ENCODE results near the gene QKI. TPM values are rescaled to one million over a fixed set of nuclear protein-coding genes. Genes with fewer than 3 reads are reported as not detected.

The QKI gene
- total RNA-seq, 1 experiment from 2014 or later: 176 TPM

GRCh38 chr6:163366288-163366687 lies 48.2 kb upstream of the QKI start:
- peaks cover 2% of the 10 kb centered on the region; the same call in 1 of the 2 replicates for H3K4me1 ChIP-seq (ENCODE audit: insufficient read depth, low read length)
- Mint-ChIP-seq H3K4me3 (no peak overlapping the region), H3K27me3 (ENCODE audit: low read depth) (no peaks in the 10 kb centered on the region; the same call in 1 of the 2 replicates), H3K9me3 (no peaks in the 10 kb centered on the region), H3K36me3 (ENCODE audit: insufficient read depth in 1 of 3, low read depth in 3 of 3) (no peaks in the 10 kb centered on the region), H3K27ac (no peak overlapping the region), H3K4me1 (peaks cover 10 to 12% of the 10 kb centered on the region in 2 experiments)
- H2BK5ac ChIP-seq (ENCODE audit: insufficient read length, low read length): no peak overlapping the region
- H3K4me2 ChIP-seq (ENCODE audit: insufficient read depth, insufficient read length, low read length): no peak overlapping the region
- H3T11ph ChIP-seq (ENCODE audit: low read length): no peak overlapping the region
- H4K8ac ChIP-seq (replicated peaks; ENCODE audit: insufficient read length, low read depth, low read length): no peak overlapping the region
- no peak for DNase-seq
- no peak overlapping the region for H3K14ac ChIP-seq (ENCODE audit: insufficient read depth, low read length)
- no peak overlapping the region for H4K5ac ChIP-seq (ENCODE audit: insufficient read length, low read depth, low read length)
- H3K9me3 ChIP-seq (ENCODE audit: control insufficient read depth, low read depth, low read length): no peaks in the 10 kb centered on the region
- no peak overlapping the region for H2AFZ ChIP-seq (ENCODE audit: low read length)
- no peak overlapping the region for H2BK120ac ChIP-seq (ENCODE audit: low read depth, low read length, poor library complexity, severe bottlenecking)
- TF ChIP-seq CTCF (conservative IDR thresholded peaks at IDR 0.05): no peak
- no peak overlapping the region for H3K27ac ChIP-seq (ENCODE audit: insufficient read length, low read depth, low read length)
- H3K23me2 ChIP-seq (ENCODE audit: insufficient read length, low read depth, low read length, poor library complexity, severe bottlenecking): no peaks in the 10 kb centered on the region
- H3K27me3 ChIP-seq (ENCODE audit: insufficient read depth, low read length): no peaks in the 10 kb centered on the region
- H3K9ac ChIP-seq (ENCODE audit: extremely low read depth, insufficient read length, low read length): no peak overlapping the region
- H3K79me1 ChIP-seq (ENCODE audit: insufficient read depth, low read depth, low read length, poor library complexity, severe bottlenecking): no peaks in the 10 kb centered on the region
- no peak overlapping the region for H3K4ac ChIP-seq (ENCODE audit: low read depth, low read length)
- no peak overlapping the region for H2BK12ac ChIP-seq (ENCODE audit: insufficient read length, low read depth, low read length)
- no peaks in the 10 kb centered on the region for H4K20me1 ChIP-seq (ENCODE audit: control insufficient read depth, insufficient read depth, insufficient read length)
- H3K23ac ChIP-seq (ENCODE audit: insufficient read length, low read depth, low read length): no peak overlapping the region
- no peak overlapping the region for H3K56ac ChIP-seq (ENCODE audit: insufficient read length, low read depth, low read length)
- H2AK5ac ChIP-seq (ENCODE audit: insufficient read length, low read length): no peak overlapping the region
- H3K79me2 ChIP-seq (ENCODE audit: insufficient read depth, low read length): no peaks in the 10 kb centered on the region
- H3K18ac ChIP-seq (ENCODE audit: insufficient read length, low read depth, low read length): no peak overlapping the region
- H2BK15ac ChIP-seq (ENCODE audit: low read depth, low read length): no peak overlapping the region
- no peak overlapping the region for H2BK20ac ChIP-seq (ENCODE audit: low read depth, low read length, poor library complexity, severe bottlenecking)
- no CpG with 5 or more reads among the region's 5 CpGs for WGBS (ENCODE audit: extremely low coverage, insufficient read length, low lambda C conversion rate)
- H4K91ac ChIP-seq (ENCODE audit: insufficient read length, low read depth, low read length): no peak overlapping the region
